NCI-H1092 (cell line): Measurements from ENCODE around the gene PRUNE1.

ENCODE experiments used
- DNase-seq: peaks from one replicate; lab custom pipeline; 2025; lab: John Stamatoyannopoulos, UW

Gene PRUNE1

DNA sequence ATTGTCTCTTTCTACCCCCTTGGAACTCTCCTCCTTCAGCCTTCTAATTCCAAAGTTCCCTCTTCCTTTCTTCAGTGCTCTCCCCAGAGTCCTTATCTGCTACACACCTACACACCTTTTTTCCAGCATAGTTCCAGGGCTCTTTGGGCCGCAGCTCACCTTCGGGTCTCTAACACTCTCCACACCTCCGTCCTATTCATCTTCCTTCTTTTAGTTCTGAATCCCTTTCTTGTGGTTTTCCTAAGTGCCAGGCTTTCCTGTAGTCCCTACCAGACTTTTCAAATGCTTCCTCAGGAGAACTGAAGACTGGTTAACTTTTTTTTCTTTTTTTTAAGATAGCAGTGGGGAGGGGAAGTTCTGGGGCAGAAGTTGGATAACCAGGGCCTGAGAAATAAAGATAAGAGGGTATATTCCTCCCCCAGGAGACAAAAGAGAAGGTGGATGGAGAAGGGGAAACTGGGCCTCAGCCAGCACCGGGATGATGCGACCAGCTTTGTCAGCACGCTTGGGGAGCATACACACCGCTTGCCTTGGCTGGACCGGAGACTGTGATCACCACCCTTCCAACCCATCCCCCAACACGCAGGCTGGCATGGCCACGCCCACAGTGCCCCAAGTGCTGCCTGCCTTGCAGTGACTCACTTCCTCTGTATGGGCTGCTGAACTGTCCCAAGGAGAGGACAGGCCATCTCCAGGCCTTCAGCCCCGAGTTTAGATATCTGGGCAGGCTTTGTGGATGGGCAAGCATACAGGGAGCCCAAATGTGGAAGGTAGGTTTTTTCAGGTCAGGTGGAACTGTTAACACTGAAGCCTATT lies 31.2 kb upstream of the PRUNE1 start:
- no peak for DNase-seq

- DNase-seq, result peak; percentile 88
Measured at GRCh38 chr1:150979092-150980056, 28.9 kb upstream of the PRUNE1 start.

DNA sequence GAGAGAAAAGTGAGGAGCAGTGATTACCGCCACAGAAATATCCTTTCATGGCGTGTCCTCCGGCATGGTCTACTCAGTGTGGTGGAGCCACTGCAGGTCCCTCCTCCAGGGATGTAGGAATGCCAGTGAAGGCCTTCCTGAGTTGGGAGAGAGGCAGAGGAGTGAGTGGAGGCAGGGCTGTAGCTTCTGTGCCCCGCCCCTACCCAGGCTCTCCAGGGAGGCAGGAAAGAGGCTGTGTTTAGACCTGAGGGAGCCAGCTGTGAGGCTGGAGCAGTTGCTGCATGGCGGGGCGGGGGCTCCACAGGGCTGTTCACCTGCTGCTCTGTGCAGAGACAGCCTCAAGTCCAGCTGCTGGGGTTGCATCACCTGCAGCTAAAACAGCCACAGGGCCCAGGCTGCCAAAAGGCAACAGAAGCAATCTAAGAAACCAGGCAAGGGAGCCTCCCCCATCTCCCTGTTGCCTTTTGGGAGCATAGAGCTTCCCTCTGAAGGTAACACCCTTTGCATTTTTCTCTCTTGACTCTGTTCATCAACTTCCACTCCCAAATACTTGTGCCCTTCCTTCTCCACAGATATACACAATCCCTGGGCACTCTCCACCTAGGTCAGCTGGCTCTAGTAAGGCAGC lies 27.0 kb upstream of the PRUNE1 start:
- no peak for DNase-seq

DNA sequence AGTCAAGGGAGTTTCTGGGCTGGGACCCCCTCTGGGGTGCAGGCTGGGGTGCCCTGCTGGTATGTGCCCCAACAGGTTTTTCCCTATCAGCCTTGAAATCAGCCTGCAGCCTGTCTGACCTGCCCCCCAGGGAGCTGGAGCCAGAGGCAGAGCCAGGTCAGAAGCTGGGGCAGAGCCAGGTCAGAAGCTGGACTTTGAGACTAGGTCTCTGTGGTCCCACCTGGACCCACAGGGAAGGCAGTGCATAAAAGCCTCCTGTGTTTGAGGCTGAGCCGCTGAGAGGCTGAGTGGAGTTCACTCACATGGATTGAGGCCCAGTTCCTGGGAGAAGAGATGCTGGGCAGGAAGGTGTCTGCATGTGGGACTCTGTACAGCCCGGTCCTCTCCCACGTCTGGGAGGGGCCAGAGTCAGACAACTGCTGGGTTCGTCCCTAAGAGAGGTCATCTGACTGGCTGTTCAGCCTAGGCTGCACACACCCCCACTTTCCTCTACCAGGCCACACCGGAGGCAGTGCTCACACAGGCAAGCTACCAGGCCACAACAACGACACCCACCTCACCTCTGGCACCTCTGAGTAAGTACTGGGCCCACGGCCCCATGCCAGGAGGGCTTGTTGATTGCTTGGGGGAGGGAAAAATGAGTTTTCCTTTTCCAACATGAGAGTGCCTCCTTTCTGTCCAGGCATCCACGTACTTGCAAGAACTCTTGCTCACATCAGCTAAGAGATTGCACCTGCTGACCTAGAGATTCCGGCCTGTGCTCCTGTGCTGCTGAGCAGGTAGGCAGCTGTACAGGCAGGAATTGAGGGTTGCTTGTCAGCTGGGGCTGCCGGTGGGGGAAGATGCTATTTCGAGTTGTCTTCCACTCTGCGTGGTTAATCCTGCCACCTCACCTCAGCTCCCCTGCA lies 26.2 kb upstream of the PRUNE1 start, which contains the start of gene ANXA9:
Gene ANXA9 (plus strand): TSS at position 488 of the 908 bp plus-strand sequence. CDS start 814 bp downstream, outside the sequence.
- DNase-seq, result no peak

- no peak for DNase-seq
Measured at GRCh38 chr1:150985179-150985825, 22.9 kb upstream of the PRUNE1 start.

DNA sequence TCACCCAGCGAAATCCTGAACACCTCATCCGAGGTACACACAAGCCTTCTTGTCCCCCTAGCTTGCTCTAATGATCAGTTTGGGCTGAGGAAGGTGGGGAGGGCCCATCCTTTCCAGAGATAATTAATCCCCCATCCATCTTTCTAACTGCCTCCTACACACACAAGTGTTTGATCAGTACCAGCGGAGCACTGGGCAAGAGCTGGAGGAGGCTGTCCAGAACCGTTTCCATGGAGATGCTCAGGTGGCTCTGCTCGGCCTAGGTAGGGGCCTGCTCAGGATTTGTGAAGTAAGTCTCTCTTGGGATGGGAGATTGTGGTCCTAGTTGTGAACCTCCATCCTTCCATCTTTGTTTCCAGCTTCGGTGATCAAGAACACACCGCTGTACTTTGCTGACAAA lies 20.3 kb upstream of the PRUNE1 start:
- no peak for DNase-seq

DNA sequence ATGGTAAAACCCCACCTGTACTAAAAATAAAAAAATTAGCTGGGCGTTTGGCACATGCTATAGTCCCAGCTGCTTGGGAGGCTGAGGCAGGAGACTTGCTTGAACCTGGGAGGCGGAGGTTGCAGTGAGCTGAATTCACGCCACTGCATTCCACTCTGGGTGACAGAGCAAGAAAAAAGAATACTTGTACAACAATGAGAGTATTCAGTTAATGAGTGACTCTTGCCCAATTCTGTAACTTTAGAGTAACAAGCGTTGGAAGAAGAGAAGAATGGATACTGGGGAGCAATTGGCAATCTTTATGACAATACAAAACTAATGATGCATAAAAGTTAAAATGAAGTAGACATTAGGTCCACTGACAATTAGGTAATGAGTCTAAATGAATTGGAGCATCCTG lies 15.6 kb upstream of the PRUNE1 start:
- no peak for DNase-seq

GRCh38 chr1:150994248-150994647 lies 14.0 kb upstream of the PRUNE1 start:
- DNase-seq, result no peak

DNA sequence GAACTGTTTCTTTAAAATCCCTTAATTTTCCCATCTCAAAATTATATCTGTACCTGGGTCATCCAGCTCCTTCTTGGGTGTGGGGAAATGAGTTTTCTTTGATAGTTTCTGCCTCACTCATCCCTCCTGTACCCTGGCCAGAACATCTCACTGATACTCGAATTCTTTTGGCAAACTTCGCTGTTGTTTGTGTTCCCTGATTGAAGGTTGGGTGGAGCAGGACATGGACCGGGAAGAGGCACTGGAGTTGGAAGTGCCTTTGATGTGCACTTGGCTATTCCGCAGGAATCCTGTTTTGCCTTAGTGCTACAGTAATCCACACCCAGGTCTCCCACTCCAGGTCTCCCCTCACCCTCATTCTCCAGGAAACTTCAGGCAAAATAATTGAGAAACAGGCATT lies 12.8 kb upstream of the PRUNE1 start:
- no peak for DNase-seq

GRCh38 chr1:150995896-150996295 lies 12.4 kb upstream of the PRUNE1 start:
- no peak for DNase-seq

DNA sequence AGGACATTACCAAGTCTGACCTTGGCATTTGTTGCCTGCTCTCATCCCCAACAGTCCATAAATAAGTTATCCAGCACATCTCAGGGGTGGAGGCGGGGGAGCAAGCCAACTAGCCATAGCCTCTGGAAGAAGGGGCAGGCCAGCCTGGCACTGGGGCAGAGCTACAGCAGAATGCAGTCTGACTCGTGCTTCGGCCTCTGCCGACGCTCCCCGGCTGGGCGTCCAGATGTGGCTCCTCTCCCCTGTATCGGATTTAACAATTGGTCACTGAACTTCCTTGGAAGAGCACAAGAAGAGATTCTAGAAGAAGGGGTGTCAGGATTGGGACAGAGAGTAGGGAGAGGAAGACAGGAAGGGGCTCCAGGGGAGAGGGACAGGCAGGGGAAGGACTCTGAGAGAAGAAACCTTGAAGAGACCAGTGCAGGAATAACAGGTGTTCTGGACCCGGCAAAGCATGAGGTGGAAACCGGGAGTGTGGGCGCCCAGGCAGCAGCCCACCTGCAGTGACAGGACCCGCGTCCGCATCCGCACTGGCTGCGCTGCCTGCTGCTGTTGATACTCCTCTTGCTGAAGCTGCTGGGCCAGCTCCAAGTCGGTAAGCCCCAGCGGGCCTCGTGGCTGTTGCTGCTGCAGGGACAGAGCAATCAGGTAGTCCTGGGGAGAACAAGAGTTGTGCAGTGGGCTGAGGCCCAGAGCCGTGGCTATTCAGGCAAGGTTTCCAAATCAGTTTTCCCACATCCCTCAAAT lies 10.9 kb upstream of the PRUNE1 start:
- no peak for DNase-seq

DNA sequence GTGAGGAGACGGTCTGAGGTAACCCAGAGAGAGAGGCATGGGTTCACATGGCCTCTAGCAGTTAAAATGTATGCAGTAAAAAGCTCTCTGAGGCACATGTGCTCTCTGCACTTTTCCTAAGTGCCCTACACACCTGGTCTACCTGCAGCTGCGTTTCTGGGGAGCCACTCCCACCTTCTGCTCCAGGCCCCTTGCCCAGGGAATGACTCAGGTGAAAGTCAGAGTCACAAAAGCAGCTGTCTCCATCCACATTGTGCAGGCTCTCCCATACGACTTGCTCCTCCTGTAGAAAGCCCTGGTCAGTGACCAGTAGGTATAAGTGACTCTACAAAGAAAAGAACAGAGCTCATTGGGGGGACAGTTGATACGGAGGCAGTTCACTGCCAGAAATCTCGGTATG lies 10.3 kb upstream of the PRUNE1 start:
- no peak for DNase-seq

- no peak for DNase-seq
Measured at GRCh38 chr1:150999051-150999674, 9.1 kb upstream of the PRUNE1 start.

- no peak for DNase-seq
Measured at GRCh38 chr1:150999926-151000325, 8.3 kb upstream of the PRUNE1 start.

DNA sequence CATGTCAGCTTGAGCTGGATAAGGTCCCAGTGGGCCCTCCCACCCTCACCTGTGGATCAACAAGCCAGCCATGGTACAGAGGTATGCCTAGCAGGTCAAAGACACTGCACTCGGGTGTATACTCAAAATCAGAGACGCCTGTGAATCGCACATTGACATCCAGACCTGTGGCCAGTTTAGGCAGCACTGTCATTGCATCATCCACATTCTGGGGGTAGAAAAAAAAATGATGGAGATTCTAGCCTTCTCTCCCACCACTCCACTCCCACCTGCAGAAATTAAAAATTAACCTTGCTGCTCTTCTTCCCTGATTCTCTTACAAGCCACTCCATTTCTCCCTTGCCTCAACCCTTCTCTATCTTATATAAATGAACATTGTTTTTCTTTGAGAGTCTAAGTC lies 7.8 kb upstream of the PRUNE1 start:
- DNase-seq, result no peak

GRCh38 chr1:151001602-151002001 lies 6.6 kb upstream of the PRUNE1 start:
- DNase-seq, result no peak

DNA sequence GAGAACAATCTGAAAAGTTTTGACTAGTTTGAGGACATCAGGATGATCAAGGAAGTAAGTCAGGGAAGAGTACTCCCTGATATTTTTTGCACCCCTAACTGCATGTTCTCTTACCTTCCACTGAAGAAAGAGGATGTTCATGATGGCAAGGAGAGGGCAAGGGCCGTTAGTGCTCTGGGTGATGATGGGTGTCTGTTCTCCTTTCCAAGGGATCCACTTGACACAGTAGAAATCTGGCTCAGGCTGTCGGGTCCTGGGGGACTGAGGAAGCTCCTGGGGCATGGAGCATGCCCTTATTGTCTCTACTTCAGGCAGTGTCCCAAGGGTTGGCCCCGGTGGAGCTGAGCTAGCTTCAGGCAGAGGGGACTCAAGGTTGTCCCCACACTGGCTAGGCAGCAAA lies 6.2 kb upstream of the PRUNE1 start:
- no peak for DNase-seq

DNA sequence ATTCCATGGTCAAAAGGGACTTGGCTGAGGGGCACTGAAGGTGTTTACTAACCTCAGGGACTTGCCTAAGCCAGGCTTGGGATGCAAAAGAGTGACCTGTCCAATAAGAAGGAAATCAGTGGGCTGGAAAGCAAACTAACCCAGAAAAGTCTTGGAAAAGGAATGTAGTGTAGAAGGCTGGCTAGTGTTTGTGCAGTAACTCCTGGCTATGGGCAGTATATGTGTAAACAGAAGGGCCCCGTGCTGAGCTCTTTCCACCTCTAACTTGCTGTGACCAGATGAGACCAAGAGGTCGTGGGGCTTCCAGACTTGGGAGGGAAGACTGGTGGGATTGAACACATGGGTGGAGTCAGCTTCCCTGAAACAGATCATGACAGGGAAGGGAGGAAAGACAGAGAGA lies 5.6 kb upstream of the PRUNE1 start:
- no peak for DNase-seq

DNA sequence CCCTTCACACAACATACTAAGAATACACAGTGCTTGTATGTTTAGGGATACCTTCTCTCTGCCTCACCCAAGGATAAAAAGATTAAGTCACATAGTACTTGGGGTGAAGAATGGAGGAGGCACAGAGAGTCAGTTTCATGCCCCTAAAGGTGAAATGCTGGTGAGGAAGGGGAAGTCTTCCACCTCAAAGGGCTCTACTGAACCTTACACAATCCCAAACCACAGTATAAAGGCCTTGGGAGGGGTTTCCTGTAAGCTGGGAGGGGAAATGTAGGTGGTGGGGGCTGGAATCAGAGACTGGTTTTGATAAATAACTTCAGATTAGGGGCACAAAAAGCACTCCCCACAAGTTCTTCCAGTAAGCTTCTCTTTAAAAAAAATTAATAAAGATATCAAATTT lies 5.1 kb upstream of the PRUNE1 start:
- no peak for DNase-seq
